IPS-18c (cell line): Measurements from ENCODE around the gene CA10.

Experiments used
- H3K4me3 ChIP-seq: 2 replicates; pipeline ENCODE4 v1.7.0; 2013; ENCODE audit warnings: low read depth, mild to moderate bottlenecking, low read length, moderate library complexity; ENCODE audit not compliant: insufficient read depth
- H3K9me3 ChIP-seq: one replicate; pipeline ENCODE4 v1.6.1; 2013; ENCODE audit warnings: mild to moderate bottlenecking, low read length, moderate library complexity; ENCODE audit not compliant: control insufficient read depth, insufficient read depth

CA10 gene

GRCh38 chr17:51860954-51861561, 297.5 kb downstream of the CA10 start:
- H3K4me3 ChIP-seq: no peak overlapping the region
- H3K9me3 ChIP-seq: no peaks in the 10 kb centered on the region

DNA sequence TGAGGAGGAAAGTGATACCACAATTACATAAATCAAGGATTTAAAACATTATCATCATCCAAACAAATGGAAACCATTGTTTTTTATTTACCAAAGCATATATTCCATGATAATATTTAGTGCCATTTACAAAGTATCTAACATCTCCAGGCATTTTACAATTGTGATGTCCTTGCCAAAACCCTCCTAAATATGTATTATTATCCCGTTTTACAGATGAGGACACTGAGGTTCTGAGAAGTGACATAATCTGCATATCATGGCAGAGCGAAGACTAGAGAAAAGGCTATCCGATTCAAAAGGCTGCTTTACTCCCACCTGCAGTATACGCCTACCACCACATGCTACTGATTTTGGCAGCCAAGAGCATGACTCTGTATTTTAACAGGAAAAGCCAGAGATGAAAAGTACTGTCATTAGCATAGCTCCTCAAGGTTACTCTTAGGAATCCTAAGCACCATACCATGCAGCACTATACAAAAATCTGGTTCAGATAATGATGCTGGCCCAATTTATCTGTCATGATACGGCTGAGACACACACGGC, 301.4 kb downstream of the CA10 start:
- Histone ChIP-seq H3K9me3 (no peaks in the 10 kb centered on the region), H3K4me3 (no peak overlapping the region)

DNA sequence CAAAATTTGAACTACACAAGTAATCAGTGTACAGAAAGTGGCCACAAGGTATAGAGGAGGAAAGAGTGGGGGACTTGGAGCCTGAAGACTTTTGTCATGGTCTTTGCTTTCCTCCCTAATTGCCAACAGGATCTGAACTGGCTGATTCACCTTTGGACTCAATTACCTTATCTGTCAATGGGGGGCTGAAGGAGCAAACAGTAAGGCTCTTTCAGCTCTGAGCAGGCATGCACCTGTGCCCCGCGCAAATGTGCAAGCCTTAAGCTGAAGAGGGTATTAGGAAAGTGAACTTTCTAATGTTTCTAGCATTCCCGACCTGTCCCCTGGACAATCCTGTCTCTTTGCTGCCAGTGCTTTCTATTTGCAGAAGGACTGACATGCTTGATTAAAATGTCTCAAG, 302.7 kb downstream of the CA10 start:
- Histone ChIP-seq H3K4me3 (no peak overlapping the region), H3K9me3 (no peaks in the 10 kb centered on the region)

DNA sequence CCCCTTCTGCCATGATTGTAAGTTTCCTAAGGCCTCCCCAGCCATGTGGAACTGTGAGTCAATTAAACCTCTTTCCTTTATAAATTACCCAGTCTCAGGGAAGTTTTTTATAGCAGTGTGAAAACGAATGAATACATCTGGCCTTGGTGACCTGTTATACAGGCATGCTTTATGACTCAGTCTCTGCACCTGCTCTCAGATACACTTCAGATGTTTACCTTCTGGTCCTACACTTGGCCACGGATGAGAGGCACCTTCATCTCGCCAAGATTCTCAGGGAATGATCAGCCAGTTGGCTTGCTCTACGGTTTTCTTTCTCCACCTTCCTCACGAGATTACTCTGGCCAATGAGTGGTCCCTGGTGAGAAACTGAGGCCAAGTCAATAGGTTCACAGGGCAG, 304.7 kb downstream of the CA10 start:
- Histone ChIP-seq H3K4me3 (no peak overlapping the region), H3K9me3 (no peaks in the 10 kb centered on the region)

DNA sequence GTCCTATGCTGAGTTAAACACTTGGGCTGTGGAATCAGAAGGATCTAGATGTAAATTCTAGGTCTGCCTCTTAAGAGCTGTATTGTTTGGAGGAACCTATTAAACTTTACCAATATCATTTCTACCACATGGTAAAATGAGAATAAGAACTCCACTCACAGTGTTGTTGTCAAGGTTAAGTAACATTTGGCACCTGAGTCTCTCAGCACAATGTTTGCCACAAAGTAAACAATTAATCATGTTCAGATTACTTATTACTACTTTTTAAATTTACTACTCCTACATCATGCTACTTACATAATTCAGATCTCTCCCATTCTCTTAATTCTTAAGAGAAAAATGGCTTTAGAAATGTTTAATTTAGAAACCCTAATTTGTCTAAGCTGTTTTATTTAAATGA, 305.9 kb downstream of the CA10 start:
- Histone ChIP-seq H3K9me3 (no peaks in the 10 kb centered on the region), H3K4me3 (no peak overlapping the region)

DNA sequence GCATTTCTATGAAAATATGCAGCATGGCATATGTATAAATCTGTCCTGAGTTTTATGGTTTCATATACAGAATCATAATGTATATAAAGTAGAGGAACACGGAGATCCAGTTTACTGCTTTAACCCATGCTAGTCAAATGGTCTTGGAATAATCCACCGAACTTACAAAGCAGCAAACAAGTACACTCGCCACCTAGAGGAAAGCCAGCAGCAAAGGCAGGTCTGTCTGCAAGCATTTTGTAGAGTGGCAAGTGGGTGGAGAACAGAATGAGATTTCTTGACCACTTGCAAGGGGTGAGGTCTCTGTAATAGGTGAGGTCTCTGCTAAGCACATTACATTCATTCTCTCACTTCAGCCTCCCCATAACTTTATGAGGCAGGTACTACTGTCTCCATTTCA, 308.3 kb downstream of the CA10 start:
- no peaks in the 10 kb centered on the region for H3K9me3 ChIP-seq
- H3K4me3 ChIP-seq: no peak overlapping the region

DNA sequence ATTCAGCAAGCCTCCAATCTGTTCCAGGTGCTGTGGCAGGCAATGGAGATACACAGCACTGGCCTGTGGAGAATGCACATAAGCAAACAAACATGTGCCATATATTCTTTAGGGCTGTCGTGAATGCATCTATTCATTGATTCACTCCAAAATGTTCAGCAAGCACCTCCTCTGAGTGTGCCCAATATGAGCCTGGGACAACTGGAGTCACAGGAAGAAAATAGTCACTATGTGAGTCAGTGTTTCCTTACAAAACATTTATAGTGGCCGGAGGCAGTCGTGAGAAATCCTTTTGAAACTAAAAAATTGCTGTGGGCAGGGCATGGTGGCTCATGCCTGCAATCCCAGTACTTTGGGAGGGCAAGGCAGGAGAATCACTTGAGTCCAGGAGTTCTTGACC, 310.1 kb downstream of the CA10 start:
- Histone ChIP-seq H3K9me3 (no peaks in the 10 kb centered on the region), H3K4me3 (no peak overlapping the region)

GRCh38 chr17:51846566-51846965, 311.9 kb downstream of the CA10 start:
- Histone ChIP-seq H3K9me3 (no peaks in the 10 kb centered on the region), H3K4me3 (no peak overlapping the region)

- Histone ChIP-seq H3K9me3 (no peaks in the 10 kb centered on the region), H3K4me3 (no peak overlapping the region)
These were observed 312.7 kb downstream of the CA10 start for GRCh38 chr17:51845776-51846175.

DNA sequence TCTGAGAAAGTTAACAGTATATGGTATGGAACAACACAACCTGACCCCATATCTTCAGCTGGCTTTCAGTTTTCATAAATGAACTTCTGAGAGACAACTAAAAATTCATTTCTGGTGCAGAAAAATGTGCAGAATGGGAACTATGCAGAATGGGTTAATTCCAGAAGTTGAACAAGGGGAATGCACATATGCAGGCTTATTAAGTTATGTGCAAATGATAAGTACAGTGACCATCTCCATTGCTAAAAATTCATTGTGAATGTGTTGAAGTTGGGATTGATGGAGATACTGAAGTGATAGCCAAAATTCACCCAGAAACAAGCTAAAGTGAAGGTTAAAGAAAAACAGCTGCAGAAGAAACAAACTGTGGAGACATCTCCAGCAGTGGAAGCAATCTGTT, 315.8 kb downstream of the CA10 start:
- Histone ChIP-seq H3K9me3 (no peaks in the 10 kb centered on the region), H3K4me3 (no peak overlapping the region)

GRCh38 chr17:51841669-51842068, 316.8 kb downstream of the CA10 start:
- Histone ChIP-seq H3K9me3 (no peaks in the 10 kb centered on the region), H3K4me3 (no peak overlapping the region)

DNA sequence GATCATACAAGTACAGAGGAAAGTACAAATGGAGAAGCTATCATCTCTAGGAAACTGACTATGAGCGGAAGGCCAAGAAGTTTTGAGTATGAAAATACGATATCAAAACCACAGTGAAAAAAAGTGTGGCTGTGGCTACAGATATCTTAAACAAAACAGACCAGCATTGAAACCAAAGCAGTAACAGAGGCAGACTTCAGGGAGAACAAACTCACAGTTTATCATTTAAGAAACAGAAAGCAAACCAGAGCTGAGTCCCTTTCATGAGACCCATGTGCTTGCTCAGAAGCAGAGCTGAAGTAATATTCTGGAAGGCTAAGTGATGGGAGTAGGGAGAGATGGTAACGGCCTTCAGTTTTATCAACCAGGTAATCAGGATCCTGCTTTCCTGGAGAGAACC, 317.8 kb downstream of the CA10 start:
- Histone ChIP-seq H3K4me3 (no peak overlapping the region), H3K9me3 (no peaks in the 10 kb centered on the region)

- no peaks in the 10 kb centered on the region for H3K9me3 ChIP-seq
- H3K4me3 ChIP-seq: no peak overlapping the region
These were observed 324.9 kb downstream of the CA10 start for GRCh38 chr17:51833620-51834019.

DNA sequence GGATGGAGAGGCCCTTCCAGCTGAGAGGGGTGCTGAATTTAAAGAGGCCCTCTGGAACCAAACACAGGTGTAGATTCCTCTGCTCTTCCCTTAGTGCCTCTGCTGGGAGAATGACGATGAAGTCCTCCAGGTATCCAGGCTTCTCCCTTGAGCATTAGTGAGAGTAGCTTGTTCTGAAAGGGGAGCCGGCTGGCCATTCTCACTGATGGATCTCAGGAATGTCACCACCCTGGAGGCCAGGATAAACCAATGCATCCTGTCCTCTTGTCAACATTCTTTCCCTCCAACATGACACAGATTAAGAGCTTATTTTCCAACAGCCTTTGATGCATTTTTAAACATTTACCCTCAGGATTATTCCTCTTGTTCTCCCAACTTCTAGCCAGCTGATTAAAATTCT, 325.5 kb downstream of the CA10 start:
- H3K9me3 ChIP-seq: no peaks in the 10 kb centered on the region
- no peak overlapping the region for H3K4me3 ChIP-seq

DNA sequence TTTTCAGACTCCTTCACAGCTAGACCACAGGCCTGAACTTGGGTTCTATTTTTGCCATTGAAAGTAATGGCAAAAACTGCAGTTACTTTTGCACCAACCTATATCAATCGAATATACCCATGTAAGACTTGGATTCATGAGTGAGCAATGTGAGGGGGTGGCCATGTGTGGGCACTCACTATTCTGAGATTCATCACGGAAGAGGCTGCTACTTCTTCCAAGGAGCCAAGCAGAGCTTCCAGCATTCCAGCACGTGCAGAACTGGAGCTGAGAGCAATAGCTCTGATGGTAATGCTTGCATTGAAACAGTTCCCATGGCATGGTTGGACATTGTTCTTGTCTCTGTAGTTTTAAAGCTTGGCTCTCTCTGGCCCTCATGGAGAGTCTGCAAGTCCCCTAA, 327.6 kb downstream of the CA10 start:
- no peak overlapping the region for H3K4me3 ChIP-seq

DNA sequence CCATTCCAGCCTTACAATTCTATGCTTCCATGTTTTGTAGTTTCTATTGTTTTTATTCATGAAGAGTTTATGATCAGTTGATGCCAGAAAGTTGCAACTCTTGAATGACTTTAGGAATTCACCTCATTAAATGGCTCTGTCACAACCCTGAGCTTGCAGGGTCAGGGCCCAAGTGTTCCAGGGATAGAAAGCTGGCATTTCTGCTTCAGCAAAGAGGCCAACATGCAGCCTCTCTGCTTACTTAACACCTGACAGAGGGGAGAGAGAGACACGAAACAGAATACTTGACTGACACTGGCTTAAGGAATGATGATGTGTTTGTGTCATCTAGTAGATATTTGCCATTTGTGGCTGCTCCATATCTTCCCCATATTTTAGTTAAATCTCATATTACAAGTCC, 328.1 kb downstream of the CA10 start:
- no peak overlapping the region for H3K4me3 ChIP-seq
- H3K9me3 ChIP-seq: no peaks in the 10 kb centered on the region

More for the DNA sequence above, 327.6 kb downstream of the CA10 start:
- H3K9me3 ChIP-seq: no peaks in the 10 kb centered on the region

DNA sequence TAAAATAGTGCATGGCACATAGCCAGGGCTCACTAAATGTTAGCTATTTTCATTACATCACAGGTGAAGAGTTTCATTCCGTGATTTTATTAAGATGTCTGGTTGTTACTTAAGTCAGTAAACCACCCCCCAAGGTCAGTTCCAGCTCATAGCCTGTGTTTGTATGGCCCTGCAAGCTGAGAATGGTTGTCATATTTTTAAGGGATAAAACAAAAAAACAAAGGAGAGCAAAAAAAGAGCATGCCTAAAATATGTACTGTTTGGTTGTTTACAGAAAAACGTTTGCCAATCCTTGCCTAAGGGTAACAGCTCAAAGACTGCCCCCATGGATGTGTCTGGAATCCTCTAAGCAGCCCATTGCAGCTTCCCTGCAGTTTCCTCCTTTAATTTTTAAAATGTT, 329.6 kb downstream of the CA10 start:
- H3K9me3 ChIP-seq: no peaks in the 10 kb centered on the region
- no peak overlapping the region for H3K4me3 ChIP-seq

DNA sequence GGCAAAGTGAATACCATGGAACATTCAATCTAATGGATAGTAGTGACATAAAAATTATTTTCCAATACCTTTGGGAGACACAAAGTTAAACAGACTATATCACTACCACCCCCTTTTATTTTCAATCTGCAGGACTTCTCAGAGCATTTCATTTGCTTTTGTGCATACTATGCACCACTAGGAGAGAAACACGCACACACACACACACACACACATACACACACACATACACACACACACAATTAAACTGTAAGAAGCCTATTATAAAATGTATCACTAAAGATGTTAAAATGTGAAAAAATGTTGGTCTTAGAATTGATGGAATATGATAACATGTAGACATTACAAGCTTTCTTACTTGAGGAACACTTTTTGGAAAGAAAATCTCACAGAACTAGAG, 331.4 kb downstream of the CA10 start:
- H3K4me3 ChIP-seq: no peak overlapping the region
- H3K9me3 ChIP-seq: no peaks in the 10 kb centered on the region

DNA sequence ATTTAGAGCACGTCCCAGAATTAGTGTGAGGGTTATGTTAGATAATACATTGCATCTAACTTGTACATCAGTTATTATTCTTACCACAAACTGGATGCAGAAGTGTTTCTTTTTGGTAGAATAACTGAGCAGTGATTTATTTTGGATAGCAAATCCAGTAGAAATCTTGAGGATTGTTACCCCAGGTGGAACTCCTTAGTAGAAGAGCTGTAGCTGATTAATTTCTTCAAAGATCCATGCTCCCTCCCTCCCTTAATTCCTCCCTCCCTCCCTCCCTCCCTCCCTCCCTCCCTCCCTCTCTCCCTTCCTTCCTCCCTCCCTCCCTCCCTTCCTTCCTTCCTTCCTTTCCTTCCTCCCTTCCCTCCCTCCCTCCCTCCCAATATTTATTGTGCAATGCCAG, 337.7 kb downstream of the CA10 start:
- no peaks in the 10 kb centered on the region for H3K9me3 ChIP-seq
- no peak overlapping the region for H3K4me3 ChIP-seq
